Glomerular endothelial cell (primary cell): Measurements from ENCODE around the gene ARV1. TPM values are rescaled to one million over a fixed set of nuclear protein-coding genes. Genes with fewer than 3 reads are reported as not detected.
A peak's percentile ranks its signal among the peaks of the same experiment; 100 is the strongest.
"Not testable (repeated sequence)": the region's sequence is repeated elsewhere in the genome, so short reads cannot be mapped to it uniquely, and the experiment has no call there.

ENCODE experiments used
- DNase-seq: peaks from one replicate; pipeline ENCODE4 v3.0.0-alpha.2; 2011; ENCODE audit warnings: low read depth, low spot score; ENCODE audit errors: extremely low read depth
- total RNA-seq: library from RNA; depleted of rRNA; stranded (reverse); fragments of >200 nt; gene quantifications from 2 replicates; pipeline ENCODE4 v1.2.3, GENCODE V29; 2015

Gene ARV1
- total RNA-seq, 1 donor from 2014 or later: 23.2 TPM

DNA sequence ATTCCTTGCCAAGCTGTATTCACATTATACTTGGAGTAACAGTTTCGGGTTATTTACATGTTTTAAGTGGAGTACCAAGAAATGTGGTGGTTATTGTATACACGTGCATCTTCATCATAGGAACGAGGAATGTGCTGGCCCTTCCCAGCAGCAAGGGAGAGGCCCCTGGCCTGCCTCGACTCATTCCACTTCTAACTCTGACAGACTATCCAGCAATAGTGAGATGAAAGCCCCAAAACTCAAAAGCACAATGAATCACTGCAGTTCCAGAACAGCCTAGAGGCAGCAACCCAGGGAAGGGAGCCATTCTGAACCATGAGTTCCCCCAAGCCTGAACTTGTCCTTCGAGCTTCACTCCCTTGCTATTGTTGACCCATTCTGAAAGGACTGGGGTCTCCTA is 38.1 kb downstream of the ARV1 start:
- no peak for DNase-seq

GRCh38 chr1:231019711-231020110 is 40.8 kb downstream of the ARV1 start:
- DNase-seq: no peak

GRCh38 chr1:231020139-231020601 is 41.3 kb downstream of the ARV1 start:
- no peak for DNase-seq

DNA sequence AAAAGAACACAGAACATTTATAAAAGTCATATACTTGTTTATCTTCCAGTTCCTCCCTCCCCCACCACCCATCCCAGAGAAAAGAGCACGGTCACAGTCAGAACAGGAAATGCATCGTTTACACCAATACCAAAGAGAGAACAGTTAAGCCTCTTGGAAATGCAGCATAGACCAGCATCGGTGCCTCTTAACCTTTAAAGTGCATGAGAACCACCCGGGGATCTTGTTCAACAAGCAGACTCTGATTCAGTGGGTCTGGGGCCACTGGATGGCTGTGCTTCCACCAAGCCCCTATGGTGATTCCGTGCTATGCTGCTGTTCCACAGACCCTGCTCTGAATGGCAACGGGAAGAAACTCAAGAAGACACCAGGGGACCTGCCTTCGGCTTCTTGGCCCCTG is 41.9 kb downstream of the ARV1 start:
- no peak for DNase-seq

DNA sequence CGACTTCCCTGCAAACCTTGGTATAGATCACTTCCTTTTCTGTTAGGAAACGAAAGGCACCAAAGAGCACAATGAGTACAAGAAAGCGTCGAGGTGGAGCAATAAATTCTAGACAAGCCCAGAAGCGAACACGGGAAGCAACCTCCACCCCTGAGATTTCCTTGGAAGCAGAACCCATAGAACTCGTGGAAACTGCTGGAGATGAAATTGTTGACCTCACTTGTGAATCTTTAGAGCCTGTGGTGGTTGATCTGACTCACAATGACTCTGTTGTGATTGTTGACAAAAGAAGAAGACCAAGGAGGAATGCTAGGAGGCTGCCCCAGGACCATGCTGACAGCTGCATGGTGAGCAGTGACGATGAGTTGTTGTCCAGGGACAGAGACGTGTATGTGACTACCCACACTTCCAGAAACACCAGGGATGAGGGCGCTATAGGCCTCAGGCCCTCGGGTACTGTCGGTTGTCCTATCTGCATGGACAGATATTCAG is 42.7 kb downstream of the ARV1 start:
- DNase-seq: no peak

DNA sequence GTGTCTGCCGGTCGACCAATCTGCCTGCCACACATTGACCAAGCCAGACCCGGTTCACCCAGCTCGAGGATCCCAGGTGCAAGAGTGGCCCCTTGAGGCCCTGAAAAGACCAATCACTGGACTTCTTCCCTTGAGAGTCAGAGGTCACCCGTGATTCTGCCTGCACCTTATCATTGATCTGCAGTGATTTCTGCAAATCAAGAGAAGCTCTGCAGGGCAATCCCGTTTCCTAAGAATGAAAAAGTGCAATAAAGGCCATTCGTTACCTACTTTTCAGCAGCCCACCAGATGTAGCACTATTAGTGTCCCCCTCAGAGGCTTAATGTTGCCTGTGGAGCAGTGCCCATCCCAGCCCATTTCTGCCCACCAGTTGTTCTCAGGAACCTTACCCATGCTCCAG is 43.6 kb downstream of the ARV1 start:
- not testable (repeated sequence) for DNase-seq

DNA sequence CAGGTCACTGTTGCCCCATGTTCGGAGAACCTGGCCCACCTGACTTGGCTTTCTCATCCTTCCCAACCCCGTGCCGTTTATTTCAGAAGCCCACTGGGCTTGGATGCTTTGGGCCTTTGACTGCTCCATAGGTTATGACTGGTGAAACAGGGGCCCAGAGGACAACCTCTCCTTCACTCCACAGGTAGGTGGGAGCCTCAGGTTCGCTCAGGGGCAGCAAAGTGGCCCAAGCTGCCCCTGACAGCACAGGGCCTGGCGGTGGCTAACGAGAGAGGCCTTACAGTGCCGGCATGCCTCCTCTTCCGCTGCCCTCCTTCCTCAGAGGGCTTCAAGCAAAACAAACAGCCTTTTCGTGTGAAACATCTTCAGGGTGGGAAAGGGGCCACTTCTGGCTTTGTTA is 44.3 kb downstream of the ARV1 start:
- no peak for DNase-seq

DNA sequence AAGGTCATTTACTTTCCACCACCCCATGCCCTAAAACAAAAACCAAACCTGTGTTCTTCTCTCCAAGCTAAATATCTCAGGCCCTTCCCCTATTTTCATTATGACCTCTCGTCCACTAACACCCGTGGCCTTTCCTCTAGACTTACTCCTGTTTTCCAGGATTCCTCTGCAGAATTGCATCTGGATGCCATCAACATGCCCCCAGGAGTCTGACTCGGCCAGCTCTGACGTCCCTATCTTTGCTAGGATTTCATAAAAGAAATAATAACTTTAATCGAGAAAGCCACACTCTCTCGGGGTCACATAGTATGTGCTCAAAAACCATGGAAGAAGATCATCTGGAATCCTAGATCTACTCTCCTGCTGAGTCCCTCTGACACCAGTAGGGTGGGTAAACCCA is 47.7 kb downstream of the ARV1 start:
- no peak for DNase-seq

- DNase-seq: no peak
Measured at GRCh38 chr1:231027136-231027925, 48.4 kb downstream of the ARV1 start.

DNA sequence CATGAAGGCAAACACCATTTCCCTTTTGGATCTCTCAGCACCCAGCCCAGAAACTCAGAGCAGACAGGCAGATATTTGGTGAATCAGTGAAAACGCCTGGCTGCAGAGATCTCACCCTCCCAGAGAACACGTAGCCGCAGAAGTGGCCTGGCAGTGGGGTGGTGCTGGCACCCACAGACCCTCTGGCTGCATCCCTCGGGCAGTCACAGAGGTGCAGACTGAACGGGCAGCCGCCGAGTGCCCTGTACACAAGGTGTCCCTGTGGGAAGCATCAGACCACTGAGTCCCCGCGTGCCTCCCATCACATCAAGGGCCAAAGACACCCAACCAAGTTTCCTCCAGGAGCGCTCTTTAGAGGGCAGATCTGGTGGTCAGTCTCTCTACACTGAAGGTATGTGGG is 49.1 kb downstream of the ARV1 start:
- DNase-seq: no peak

DNA sequence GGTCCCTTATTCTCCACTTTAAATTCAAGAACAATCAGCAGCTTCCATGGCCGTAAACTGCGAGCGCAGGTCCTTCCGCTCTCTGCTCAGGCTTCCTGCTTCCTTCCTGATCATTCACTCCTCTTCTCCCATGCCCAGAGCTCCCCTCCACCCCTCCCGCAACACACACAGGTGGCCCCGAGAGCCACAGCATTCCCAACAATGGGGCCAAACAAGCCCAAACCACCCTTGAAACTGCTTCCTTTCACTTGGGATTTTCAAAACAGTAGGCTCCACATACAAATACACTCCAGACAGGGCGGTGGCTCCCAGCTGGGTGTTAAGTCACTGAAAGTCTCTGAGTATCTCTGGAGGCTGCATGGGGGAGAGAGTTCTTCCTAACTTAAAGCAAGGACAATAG is 49.8 kb downstream of the ARV1 start:
- peak; percentile 55 for DNase-seq

GRCh38 chr1:231029247-231029646 is 50.4 kb downstream of the ARV1 start:
- not testable (repeated sequence) for DNase-seq

DNA sequence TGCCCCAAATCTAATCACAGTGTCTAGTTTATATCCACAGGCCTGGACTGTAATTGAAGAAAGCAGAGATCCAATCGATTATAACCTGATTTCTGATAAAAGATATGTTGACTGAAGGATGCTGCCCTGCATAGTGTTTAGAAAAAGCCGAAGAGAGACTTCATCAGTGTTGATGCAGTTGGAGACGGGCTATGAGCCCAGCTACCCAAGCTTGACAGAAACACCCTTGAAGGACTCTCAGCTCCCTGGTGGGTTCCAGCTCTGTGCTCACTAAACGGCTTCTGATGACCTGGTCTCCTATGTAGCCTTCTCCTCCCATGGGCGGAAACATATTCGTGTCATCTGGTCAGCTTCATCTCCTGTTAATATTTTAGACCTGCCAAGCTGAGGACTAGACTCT is 50.9 kb downstream of the ARV1 start:
- no peak for DNase-seq

DNA sequence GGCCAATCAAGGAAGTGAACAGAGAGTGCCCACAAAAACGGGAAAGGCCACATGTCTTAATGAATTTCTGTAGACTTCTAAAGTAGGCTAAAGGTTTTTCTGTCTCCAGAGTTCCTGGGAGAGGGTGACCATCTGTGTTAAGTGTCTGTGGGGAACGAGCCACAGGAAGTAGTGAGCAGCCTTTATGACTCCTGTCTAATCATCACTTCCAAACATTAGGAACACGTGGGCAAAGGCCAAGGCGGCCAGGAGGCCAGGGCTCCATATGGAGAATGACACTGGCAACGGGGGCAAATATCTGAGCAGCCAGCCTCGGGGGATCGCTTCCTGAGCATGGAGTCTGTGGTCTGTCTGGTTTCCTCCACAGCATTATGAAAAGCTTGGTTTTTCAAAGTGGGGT is 54.1 kb downstream of the ARV1 start:
- DNase-seq: no peak

DNA sequence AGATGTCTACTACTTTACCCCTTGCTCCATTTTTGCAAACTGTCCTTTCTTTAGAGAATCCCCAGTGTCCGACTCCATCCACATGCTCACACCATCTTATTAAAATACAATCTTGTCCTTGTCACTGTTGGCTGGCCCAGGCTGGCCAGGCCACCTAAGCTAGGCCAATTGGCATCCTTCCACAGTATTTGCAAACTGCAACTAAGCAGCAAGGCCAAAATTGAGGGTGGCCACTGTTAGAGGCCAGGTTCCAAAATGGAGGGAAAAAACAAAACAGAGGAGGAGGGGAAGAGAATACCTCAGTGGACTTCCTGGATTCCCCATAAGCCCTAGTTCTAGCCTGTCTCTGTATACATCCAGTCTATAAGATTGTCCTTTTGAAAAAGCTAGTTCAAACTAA is 56.9 kb downstream of the ARV1 start:
- DNase-seq: no peak

DNA sequence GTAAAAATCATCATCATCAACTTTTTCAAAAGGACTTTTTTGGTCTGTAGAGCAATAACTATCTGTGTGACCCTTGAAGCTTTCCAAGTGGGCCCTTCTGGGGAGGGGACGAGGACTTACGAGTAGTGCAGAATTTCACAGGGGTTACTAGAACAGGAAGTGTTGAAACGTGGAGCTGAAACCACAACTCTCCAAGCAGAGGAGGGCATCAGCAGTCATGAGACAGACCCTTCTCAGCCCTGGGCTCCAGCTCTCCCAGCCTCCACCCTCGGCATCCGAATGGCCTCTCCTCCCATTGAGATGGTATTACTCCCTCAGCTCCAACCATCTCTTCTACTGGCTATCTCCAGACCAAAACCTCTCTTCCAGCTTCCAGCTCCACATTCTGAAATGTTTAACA is 57.5 kb downstream of the ARV1 start:
- DNase-seq: no peak

GRCh38 chr1:231037585-231038517 is 59.0 kb downstream of the ARV1 start:
- DNase-seq: no peak

DNA sequence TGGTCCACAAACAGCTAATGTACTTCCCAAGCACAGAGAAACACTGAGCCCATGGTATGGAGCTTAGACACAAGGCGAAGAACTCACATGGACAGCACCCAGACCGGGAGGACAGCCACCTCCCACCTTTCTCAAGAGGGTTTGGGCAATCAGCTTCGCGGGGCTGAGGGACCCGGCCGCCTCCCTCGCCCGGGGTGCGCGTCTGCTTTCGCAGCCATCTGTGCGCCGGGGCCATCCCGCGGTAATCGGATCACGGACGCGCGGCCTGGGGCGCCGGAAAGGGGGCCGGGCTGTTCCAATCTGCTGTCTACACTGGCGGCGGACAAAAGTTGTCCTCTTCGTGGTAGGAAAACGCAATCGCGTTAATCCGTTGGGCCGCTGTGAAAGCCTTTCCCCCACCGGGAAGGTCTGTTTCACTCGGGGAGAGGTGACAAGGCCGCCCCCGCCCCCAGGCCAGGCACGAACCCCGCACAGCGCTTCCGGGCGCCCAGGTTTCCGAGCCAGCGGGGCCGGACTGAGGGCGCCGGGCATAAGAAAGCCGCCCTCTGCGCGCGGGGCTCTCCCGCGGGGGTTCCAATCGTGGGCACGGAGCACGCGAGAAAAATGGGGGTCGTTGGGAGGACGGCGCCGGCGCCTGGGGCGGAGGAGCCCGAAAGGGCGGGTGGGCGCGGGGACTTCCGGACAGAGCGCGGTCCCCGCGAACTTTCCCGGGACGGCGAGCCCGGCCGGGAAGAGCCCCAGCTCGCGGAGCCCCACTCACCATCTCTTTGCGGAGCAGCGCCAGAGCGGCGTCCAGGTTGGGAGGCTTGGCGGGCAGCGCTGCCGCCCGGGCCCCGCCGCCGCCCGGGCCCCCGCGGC is 60.5 kb downstream of the ARV1 start:
- no peak for DNase-seq

DNA sequence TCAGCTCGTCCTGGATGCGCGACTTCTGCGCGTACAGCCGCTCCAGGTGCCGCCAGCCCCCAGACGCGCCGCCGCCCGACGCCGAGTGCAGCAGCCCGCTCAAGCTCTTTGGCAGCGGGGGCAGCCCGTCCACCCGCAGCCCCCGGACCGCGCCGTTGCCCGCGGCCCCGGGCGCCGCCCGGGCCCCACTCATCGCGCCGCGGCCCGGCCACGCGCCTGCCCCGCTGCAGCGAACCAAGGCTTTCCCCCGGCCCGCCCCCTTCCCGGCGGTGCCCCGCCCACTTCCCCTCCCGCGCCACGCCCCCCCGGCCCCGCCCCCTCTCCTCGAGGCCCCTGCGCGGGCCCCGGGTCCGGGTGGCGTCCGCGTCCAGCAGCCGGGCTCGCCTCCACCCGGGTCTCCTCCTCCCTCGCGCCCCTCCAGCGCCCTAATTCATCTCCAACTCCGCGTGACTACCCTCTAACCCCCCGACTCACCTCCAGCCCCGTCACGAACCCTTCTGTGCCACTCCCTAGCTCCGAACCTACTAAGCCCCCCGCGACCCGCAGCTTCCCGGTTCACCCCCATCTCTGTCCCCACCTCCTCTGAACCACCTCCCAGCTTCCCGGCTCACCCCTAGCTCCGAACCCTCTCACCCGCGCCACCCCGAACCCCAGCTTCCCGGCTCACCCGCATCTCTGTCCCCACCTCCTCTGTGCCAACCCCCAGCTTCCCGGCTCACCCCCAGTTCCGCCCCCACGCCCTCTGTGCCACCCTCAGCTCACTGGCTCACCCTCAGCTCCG is 61.3 kb downstream of the ARV1 start, which contains the start of gene FAM89A:
TSS of gene FAM89A (minus strand) at position 236 of the 781 bp plus-strand sequence. CDS start at position 193, 43 bp downstream.
- DNase-seq: no peak
